ENCODE results near the gene XIST. TPM values are rescaled to one million over a fixed set of nuclear protein-coding genes. Genes with fewer than 3 reads are reported as not detected.

Gene XIST
- total and polyA plus RNA-seq, 4 donors: 0.22 to 320 (median 153) TPM

DNA sequence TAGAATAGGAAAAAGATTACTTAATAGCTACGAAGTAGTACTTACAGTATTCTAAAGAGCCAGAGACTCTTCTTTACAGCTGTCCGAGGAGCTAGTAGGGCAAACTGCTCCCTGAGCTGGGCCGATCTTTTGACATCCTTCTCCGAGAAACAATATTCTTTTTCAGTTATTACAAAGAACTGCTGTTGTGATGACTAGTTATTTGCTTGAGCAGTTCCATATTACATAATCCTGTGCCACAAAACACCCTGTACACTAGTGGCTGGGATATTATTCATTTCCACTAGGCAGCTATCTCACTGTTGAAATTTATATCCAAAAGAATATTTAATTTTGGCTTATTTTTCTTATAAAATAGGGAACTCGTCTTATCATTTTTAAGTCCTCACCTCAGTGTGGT, 11.2 kb downstream of the XIST start:
- no peak for DNase-seq (ENCODE audit: low read depth in 4 of 6, low spot score in 6 of 6)
- Histone ChIP-seq H3K9me3 (ENCODE audit: control insufficient read depth, insufficient read depth, low read length) (no peaks in the 10 kb centered on the region), H3K27ac (ENCODE audit: low read depth, low read length) (no peak overlapping the region), H3K36me3 (ENCODE audit: control insufficient read depth, insufficient read depth, low read length) (no peaks in the 10 kb centered on the region), H3K4me1 (ENCODE audit: control insufficient read depth, insufficient read depth, low read length) (no peaks in the 10 kb centered on the region), H3K27me3 (ENCODE audit: control insufficient read depth, insufficient read depth, low read length) (no peaks in the 10 kb centered on the region), H3K4me3 (ENCODE audit: low read depth, low read length) (no peak overlapping the region)
- WGBS (ENCODE audit: insufficient coverage): no CpG with 5 or more reads among the region's 5 CpGs

DNA sequence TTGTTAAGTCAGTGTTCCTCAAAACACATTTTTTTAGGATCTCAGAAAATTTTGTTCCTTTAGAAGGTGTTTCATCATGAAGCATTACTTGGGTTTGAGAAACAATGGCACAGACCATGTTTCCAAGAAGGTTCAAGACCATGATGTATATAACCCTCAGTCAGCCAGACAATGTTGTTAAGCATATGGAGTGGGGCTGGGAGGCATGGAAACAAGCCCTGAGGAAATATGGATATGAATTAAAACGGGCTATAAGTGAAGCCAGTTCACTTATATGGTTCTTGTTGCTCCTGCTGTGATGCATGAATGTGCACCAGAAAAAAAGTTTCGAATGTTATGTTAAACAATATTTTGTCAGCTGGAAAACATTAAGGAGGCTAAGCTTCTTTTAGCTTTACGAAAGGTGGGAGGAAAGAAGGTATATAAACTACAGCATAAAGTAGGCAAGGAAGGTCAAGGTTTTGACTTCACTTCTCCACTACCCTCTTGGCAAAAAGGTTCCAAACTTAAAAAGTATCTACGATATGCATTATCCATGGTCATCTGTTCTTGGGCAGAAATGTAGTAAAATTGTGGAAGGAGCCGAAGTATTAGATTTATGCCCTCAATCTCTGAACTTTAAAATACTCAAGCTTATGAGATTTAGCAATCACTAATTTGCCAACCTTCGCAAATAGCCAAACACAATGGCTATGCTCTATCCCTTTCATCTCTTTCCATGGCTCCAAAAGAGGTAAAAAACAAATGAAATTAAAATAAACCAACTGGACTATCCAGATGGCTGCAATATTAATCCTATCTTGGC, 12.2 kb downstream of the XIST start:
- Histone ChIP-seq H3K9me3 (ENCODE audit: control insufficient read depth, insufficient read depth, low read length) (no peaks in the 10 kb centered on the region), H3K27me3 (ENCODE audit: control insufficient read depth, insufficient read depth, low read length) (no peaks in the 10 kb centered on the region), H3K36me3 (ENCODE audit: control insufficient read depth, insufficient read depth, low read length) (no peaks in the 10 kb centered on the region), H3K27ac (ENCODE audit: low read depth, low read length) (no peak overlapping the region), H3K4me1 (ENCODE audit: control insufficient read depth, insufficient read depth, low read length) (no peaks in the 10 kb centered on the region), H3K4me3 (ENCODE audit: low read depth, low read length) (no peak overlapping the region)
- no peak for DNase-seq (ENCODE audit: low read depth in 4 of 6, low spot score in 6 of 6)
- 70% methylated on average over 3 of the region's 6 CpGs for WGBS (ENCODE audit: insufficient coverage)

DNA sequence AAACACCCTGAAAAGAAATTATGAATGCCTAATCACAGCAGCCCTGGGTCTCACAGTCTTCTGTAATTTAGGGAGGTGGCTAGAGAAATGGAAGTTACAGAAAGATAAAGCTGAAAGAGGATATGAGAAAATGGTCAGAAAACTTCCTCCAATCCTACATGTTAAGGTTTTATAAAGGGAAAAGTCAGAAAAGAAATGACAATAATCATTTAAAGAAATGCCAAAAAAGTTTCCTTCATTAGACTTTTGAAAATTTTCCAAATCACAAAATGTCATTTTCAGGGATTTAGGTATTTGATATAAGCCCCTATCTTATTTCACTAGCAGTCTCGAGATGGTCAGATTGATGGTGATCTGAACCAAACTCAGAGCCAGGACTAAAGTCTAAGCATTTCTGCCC, 13.4 kb downstream of the XIST start:
- H3K27me3 ChIP-seq (ENCODE audit: control insufficient read depth, insufficient read depth, low read length): no peaks in the 10 kb centered on the region
- no peaks in the 10 kb centered on the region for H3K36me3 ChIP-seq (ENCODE audit: control insufficient read depth, insufficient read depth, low read length)
- WGBS (ENCODE audit: insufficient coverage): no CpG with 5 or more reads among the region's 1 CpG
- no peaks in the 10 kb centered on the region for H3K4me1 ChIP-seq (ENCODE audit: control insufficient read depth, insufficient read depth, low read length)
- DNase-seq (ENCODE audit: low read depth in 4 of 6, low spot score in 6 of 6): no peak
- H3K4me3 ChIP-seq (ENCODE audit: low read depth, low read length): no peak overlapping the region
- H3K9me3 ChIP-seq (ENCODE audit: control insufficient read depth, insufficient read depth, low read length): no peaks in the 10 kb centered on the region
- H3K27ac ChIP-seq (ENCODE audit: low read depth, low read length): no peak overlapping the region

DNA sequence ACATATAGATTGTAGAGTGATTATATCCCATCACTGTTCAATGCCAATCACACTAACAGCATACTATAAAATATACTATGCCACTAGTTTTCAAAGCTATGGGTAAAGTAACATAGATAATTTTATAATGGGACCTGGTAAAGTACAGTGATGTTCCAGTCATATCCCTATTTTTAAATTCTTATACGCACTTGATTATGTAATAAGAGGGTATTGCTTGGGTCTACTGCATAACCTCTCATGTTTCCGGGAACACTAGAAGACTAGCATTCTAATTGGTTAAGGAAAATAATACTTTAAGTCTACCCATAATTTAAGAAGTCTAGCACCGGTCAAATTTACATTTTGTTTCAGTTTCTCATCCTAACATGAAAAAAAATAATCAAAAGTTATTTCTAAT, 14.4 kb downstream of the XIST start:
- H3K27me3 ChIP-seq (ENCODE audit: control insufficient read depth, insufficient read depth, low read length): no peaks in the 10 kb centered on the region
- no CpG with 5 or more reads among the region's 3 CpGs for WGBS (ENCODE audit: insufficient coverage)

DNA sequence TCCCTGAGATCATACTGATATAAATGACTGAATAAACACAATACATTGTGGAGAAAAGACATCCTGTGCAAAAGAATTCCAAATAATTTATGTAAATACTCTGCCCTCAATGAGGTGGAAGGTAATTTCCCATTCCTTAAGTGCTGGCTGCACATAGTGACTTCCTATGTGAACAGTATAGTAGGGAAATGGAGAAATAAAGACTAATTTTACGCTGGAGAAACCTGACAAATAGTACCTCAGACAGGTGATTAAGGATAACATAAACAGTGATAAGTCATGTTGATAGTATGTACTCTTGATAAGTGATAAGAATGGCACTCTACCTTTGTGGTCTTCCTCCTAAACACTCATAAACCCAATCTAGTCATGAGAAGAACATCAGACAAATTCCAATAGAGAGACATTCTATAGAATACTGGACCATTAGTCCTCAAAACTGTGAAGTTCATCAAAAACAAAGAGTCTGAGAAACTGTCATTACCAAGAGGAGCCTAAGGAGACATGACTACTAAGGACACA, 15.5 kb downstream of the XIST start:
- Histone ChIP-seq H3K27ac (ENCODE audit: low read depth, low read length) (no peak overlapping the region), H3K36me3 (ENCODE audit: control insufficient read depth, insufficient read depth, low read length) (no peaks in the 10 kb centered on the region), H3K27me3 (ENCODE audit: control insufficient read depth, insufficient read depth, low read length) (no peaks in the 10 kb centered on the region), H3K9me3 (ENCODE audit: control insufficient read depth, insufficient read depth, low read length) (no peaks in the 10 kb centered on the region), H3K4me3 (ENCODE audit: low read depth, low read length) (no peak overlapping the region), H3K4me1 (ENCODE audit: control insufficient read depth, insufficient read depth, low read length) (no peaks in the 10 kb centered on the region)
- WGBS (ENCODE audit: insufficient coverage): no CpG with 5 or more reads among the region's 1 CpG
- no peak for DNase-seq (ENCODE audit: low read depth in 4 of 6, low spot score in 6 of 6)

More for the DNA sequence above, 14.4 kb downstream of the XIST start:
- H3K27ac ChIP-seq (ENCODE audit: low read depth, low read length): no peak overlapping the region
- H3K4me1 ChIP-seq (ENCODE audit: control insufficient read depth, insufficient read depth, low read length): no peaks in the 10 kb centered on the region
- H3K4me3 ChIP-seq (ENCODE audit: low read depth, low read length): no peak overlapping the region
- no peaks in the 10 kb centered on the region for H3K9me3 ChIP-seq (ENCODE audit: control insufficient read depth, insufficient read depth, low read length)
- DNase-seq (ENCODE audit: low read depth in 4 of 6, low spot score in 6 of 6): no peak
- H3K36me3 ChIP-seq (ENCODE audit: control insufficient read depth, insufficient read depth, low read length): no peaks in the 10 kb centered on the region

DNA sequence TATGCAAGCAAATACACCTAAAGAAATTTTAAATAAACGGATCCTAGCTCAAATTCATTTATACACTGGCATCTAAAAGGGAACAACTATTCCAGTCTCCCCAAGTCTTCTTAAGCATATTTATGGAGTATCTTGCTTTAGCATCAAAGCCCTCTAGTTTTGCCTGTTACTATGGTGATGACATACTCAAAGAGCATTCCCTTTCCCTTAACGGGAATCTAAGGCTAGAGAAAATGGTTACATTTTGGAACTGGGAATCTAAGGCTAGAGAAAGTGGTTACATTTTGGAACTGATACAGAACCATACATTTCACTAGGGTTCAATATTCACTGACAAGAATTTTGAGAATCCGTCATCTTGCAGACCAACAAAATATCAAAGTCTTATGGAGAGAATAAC, 18.3 kb downstream of the XIST start:
- no peak overlapping the region for H3K27ac ChIP-seq (ENCODE audit: low read depth, low read length)
- no CpG with 5 or more reads among the region's 3 CpGs for WGBS (ENCODE audit: insufficient coverage)
- H3K27me3 ChIP-seq (ENCODE audit: control insufficient read depth, insufficient read depth, low read length): no peaks in the 10 kb centered on the region
- no peaks in the 10 kb centered on the region for H3K36me3 ChIP-seq (ENCODE audit: control insufficient read depth, insufficient read depth, low read length)
- peak in 1 of 6 donors; percentile 14 for DNase-seq (ENCODE audit: low read depth in 4 of 6, low spot score in 6 of 6)
- no peaks in the 10 kb centered on the region for H3K9me3 ChIP-seq (ENCODE audit: control insufficient read depth, insufficient read depth, low read length)
- H3K4me1 ChIP-seq (ENCODE audit: control insufficient read depth, insufficient read depth, low read length): no peaks in the 10 kb centered on the region
- no peak overlapping the region for H3K4me3 ChIP-seq (ENCODE audit: low read depth, low read length)

DNA sequence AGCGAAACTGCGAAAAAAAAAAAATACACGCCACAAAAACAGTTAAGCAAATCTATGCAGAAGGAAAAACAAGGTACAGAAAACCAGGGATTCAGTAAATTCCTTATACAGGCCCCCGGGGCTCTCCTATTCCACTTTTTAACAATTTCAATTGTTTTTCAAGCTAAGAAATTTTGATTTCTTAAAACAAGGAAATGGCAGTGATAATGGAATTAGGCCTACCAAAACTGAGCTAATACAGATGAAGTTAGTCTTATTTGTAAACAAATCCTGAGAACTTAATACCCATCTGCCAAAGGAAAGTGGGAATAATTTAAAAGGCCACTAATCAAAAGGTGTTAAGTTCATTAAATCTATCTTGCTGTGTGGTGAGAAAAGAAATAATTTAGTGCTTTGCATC, 20.2 kb downstream of the XIST start:
- no peak for DNase-seq (ENCODE audit: low read depth in 4 of 6, low spot score in 6 of 6)
- Histone ChIP-seq H3K36me3 (ENCODE audit: control insufficient read depth, insufficient read depth, low read length) (no peaks in the 10 kb centered on the region), H3K4me1 (ENCODE audit: control insufficient read depth, insufficient read depth, low read length) (no peaks in the 10 kb centered on the region), H3K4me3 (ENCODE audit: low read depth, low read length) (no peak overlapping the region), H3K27ac (ENCODE audit: low read depth, low read length) (no peak overlapping the region), H3K9me3 (ENCODE audit: control insufficient read depth, insufficient read depth, low read length) (no peaks in the 10 kb centered on the region), H3K27me3 (ENCODE audit: control insufficient read depth, insufficient read depth, low read length) (no peaks in the 10 kb centered on the region)
- WGBS (ENCODE audit: insufficient coverage): 100% methylated on average over 3 of the region's 4 CpGs

DNA sequence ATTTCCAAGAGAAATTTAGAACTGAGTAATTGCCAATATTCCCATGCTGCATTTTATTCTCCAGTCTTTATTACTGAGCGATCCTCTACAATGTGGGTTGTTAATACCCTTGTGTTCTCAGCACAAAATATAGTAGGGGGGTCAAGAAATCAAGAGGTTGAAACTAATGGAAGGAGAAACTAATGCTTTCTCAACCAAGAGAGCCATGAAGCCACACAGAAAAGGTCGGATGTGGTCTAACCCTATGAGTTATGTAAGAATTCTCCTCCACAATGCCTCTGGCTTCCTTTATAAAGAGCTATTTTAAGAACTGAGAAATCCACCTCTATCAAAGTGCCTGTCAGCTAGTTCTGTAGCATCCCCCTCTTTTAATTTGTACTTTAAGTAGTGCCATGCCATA, 21.0 kb downstream of the XIST start:
- no peaks in the 10 kb centered on the region for H3K27me3 ChIP-seq (ENCODE audit: control insufficient read depth, insufficient read depth, low read length)
- H3K36me3 ChIP-seq (ENCODE audit: control insufficient read depth, insufficient read depth, low read length): no peaks in the 10 kb centered on the region
- no peaks in the 10 kb centered on the region for H3K9me3 ChIP-seq (ENCODE audit: control insufficient read depth, insufficient read depth, low read length)
- DNase-seq (ENCODE audit: low read depth in 4 of 6, low spot score in 6 of 6): no peak
- H3K4me1 ChIP-seq (ENCODE audit: control insufficient read depth, insufficient read depth, low read length): no peaks in the 10 kb centered on the region
- WGBS (ENCODE audit: insufficient coverage): no CpG with 5 or more reads among the region's 2 CpGs
- no peak overlapping the region for H3K27ac ChIP-seq (ENCODE audit: low read depth, low read length)
- no peak overlapping the region for H3K4me3 ChIP-seq (ENCODE audit: low read depth, low read length)

DNA sequence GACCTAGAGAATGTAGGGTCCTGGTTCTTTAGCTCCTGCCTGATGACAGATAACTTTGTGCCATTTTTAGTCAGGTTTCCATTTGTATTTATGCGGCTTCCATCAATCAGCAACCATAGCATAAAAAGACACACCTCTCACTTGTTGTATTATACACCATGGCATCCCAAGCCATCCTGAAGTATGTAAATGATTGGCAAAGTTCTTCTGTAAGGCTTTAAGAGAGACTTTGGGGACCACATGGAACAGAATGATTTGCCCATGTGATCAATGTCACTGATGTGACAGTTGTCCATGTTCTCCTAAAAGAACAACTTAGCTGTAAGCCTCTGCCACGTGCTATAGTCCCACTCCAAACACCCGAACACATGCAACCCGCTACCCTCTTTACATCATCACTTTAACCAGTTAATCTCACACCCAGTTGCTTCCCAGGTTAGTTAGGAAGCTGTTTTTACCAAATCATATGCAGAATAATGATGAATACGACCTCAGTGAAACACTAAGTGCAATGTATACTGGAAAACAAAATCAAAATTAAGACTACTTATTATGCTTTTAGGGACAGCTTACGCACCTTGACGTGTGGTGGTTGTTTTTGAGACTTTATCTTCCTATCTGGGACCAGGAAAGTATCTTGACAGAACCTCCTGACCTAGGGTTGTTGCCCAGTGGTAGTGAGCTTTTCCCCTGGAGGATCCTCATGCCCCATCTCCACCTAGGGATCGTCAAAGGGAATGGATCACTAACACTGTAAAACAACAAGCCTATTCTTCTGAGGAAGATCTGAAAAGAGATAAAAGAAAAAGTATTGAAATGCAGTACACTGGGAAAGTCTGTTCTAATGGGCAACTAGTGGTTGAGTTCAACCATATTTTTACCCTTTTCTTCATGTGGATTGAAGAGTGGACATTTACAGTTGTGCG, 21.8 kb downstream of the XIST start:
- DNase-seq (ENCODE audit: low read depth in 4 of 6, low spot score in 6 of 6): no peak
- no peaks in the 10 kb centered on the region for H3K27me3 ChIP-seq (ENCODE audit: control insufficient read depth, insufficient read depth, low read length)
- no peak overlapping the region for H3K27ac ChIP-seq (ENCODE audit: low read depth, low read length)
- no peaks in the 10 kb centered on the region for H3K9me3 ChIP-seq (ENCODE audit: control insufficient read depth, insufficient read depth, low read length)
- no peaks in the 10 kb centered on the region for H3K36me3 ChIP-seq (ENCODE audit: control insufficient read depth, insufficient read depth, low read length)
- no peak overlapping the region for H3K4me3 ChIP-seq (ENCODE audit: low read depth, low read length)
- no CpG with 5 or more reads among the region's 9 CpGs for whole genome bisulfite sequencing (ENCODE audit: insufficient coverage)
- no peaks in the 10 kb centered on the region for H3K4me1 ChIP-seq (ENCODE audit: control insufficient read depth, insufficient read depth, low read length)

All from spinal cord (tissue), 10 donors.